NT2/D1 (cell line): ENCODE data around the gene ACBD5.

ENCODE experiments used
- SUZ12 ChIP-seq: IDR thresholded peaks from 2 replicates; pipeline ENCODE4 v1.6.1; 2011; ENCODE audit not compliant: insufficient read length, insufficient read depth; ENCODE audit errors: extremely low read depth
- YY1 ChIP-seq: IDR thresholded peaks from 2 replicates; pipeline ENCODE4 v1.6.1; 2011; ENCODE audit not compliant: insufficient read length, insufficient read depth
- ZNF274 ChIP-seq: IDR thresholded peaks from 2 replicates; pipeline ENCODE4 v1.6.1; 2011; ENCODE audit warnings: mild to moderate bottlenecking, low read depth, low read length

GRCh38 chr10:27241010-27241651 is 534 bp upstream of the ACBD5 start:
- no peak for TF ChIP-seq YY1
- no peak for TF ChIP-seq ZNF274
- TF ChIP-seq SUZ12: no peak
